K562 (cell line): ENCODE data around the gene RPS6KA4. TPM values are rescaled to one million over a fixed set of nuclear protein-coding genes. Genes with fewer than 3 reads are reported as not detected.
A peak's percentile ranks its signal among the peaks of the same experiment; 100 is the strongest.

ENCODE experiments used
- BRD4 ChIP-seq: fragments of 200-600 bp; sonication (generic); IDR thresholded peaks from 2 replicates; pipeline ENCODE4 v1.6.1; 2017; ENCODE audit warnings: inconsistent platforms
- CC2D1A ChIP-seq: fragments of 450-650 bp; IDR thresholded peaks from 2 replicates; pipeline ENCODE4 v1.6.1; 2017; ENCODE audit warnings: mild to moderate bottlenecking
- CREB3 ChIP-seq: fragments of 450-650 bp; conservative IDR thresholded peaks from 2 replicates; pipeline ENCODE4 v1.6.1; 2016; ENCODE audit warnings: missing genetic modification characterization, low read depth, mild to moderate bottlenecking, missing compliant biosample characterization, moderate library complexity
- GABPA ChIP-seq: fragments of 200-800 bp; sonication (Bioruptor generic); conservative IDR thresholded peaks from 2 replicates; pipeline ENCODE4 v1.6.1; 2016; ENCODE audit warnings: low read depth, missing genetic modification characterization, missing compliant biosample characterization
- KAT7 ChIP-seq: sonication (generic); formaldehyde crosslinking; IDR thresholded peaks from 2 replicates; pipeline ENCODE4 v1.8.0; 2022; ENCODE audit warnings: missing genetic modification reagents, mild to moderate bottlenecking, borderline replicate concordance
- NCOR1 ChIP-seq: fragments of 450-650 bp; IDR thresholded peaks from 2 replicates; pipeline ENCODE4 v1.6.1; 2016; ENCODE audit warnings: mild to moderate bottlenecking, moderate library complexity
- NFIC ChIP-seq: fragments of 450-650 bp; IDR thresholded peaks from 2 replicates; pipeline ENCODE4 v1.6.1; 2017; ENCODE audit warnings: mild to moderate bottlenecking, inconsistent platforms
- RB1 ChIP-seq: fragments of 450-650 bp; IDR thresholded peaks from 2 replicates; pipeline ENCODE4 v1.6.1; 2017; ENCODE audit warnings: low read depth, mild to moderate bottlenecking
- TEAD4 ChIP-seq, 2 experiments: sonication (generic) in 1 of 2; formaldehyde crosslinking in 1 of 2; IDR thresholded peaks; 2 replicates each; pipeline versions ENCODE4 v1.6.1 to v1.8.0; 2012 to 2022; ENCODE audit warnings: borderline replicate concordance in 1 of 2, inconsistent platforms in 1 of 2, low read length in 1 of 2, mild to moderate bottlenecking in 1 of 2, missing genetic modification reagents in 1 of 2
- XRCC4 ChIP-seq: IDR thresholded peaks from one replicate; pipeline ENCODE4 v1.6.1; 2011; ENCODE audit not compliant: insufficient read depth, insufficient read length; ENCODE audit errors: extremely low read depth
- ZBTB5 ChIP-seq: fragments of 450-650 bp; IDR thresholded peaks from 2 replicates; pipeline ENCODE4 v1.6.1; 2017; ENCODE audit warnings: antibody characterized with exemption
- ZNF583 ChIP-seq: fragments of 250-450 bp; sonication (Bioruptor Pico); IDR thresholded peaks from 2 replicates; pipeline ENCODE4 v1.4.0; 2020
- ZNF639 ChIP-seq, 2 experiments: fragments of 200-800 bp in 1 of 2; sonication (Bioruptor generic) in 1 of 2; sonication (generic) in 1 of 2; formaldehyde crosslinking in 1 of 2; IDR thresholded peaks in 1 of 2; conservative IDR thresholded peaks in 1 of 2; 2 replicates each; pipeline versions ENCODE4 v1.5.0 to v1.6.1; 2016 to 2020; ENCODE audit warnings: missing compliant biosample characterization in 1 of 2, missing genetic modification characterization in 1 of 2, missing genetic modification reagents in 1 of 2
- polyA plus RNA-seq, 8 experiments: library from polyadenylated mRNA; depleted of rRNA in 4 of 8; stranded (reverse) in 5 of 8; unstranded in 3 of 8; fragments of >200 nt; fragmentation: Nextera tagmentation in 2 of 8; fragmentation: Illumina TruSeq in 1 of 8; extraction: Ambion mirVana in 2 of 8; extraction: Trizol in 1 of 8; gene quantifications; 2 replicates each; pipeline versions ENCODE4 v1.2.1 to v1.2.3, GENCODE V29; 2011 to 2014; ENCODE audit warnings: inconsistent platforms in 1 of 8, missing spikeins in 1 of 8
- total RNA-seq, 7 experiments: library from RNA; depleted of rRNA in 6 of 7; stranded (reverse); fragments of >200 nt in 6 of 7; fragmentation: Illumina TruSeq in 2 of 7; extraction: Trizol in 2 of 7; gene quantifications; 2 replicates each; pipeline versions ENCODE4 v1.2.1 to v1.2.3, GENCODE V29; 2011 to 2021; ENCODE audit warnings: low replicate concordance in 1 of 7
- TF ChIP-seq, protein P1 (sequence below), 2 experiments: fragments of 450-650 bp in 1 of 2; IDR thresholded peaks; 2 replicates each; pipeline ENCODE4 v1.6.1; 2011 to 2017; ENCODE audit warnings: low read depth in 2 of 2, antibody characterized with exemption in 1 of 2, borderline replicate concordance in 1 of 2, low read length in 1 of 2, mild to moderate bottlenecking in 1 of 2, mixed read lengths in 1 of 2; ENCODE audit not compliant: control insufficient read depth in 1 of 2
- TF ChIP-seq, protein P2 (sequence below): sonication (generic); formaldehyde crosslinking; IDR thresholded peaks from 2 replicates; pipeline ENCODE4 v1.8.0; 2022; ENCODE audit warnings: missing genetic modification reagents, mild to moderate bottlenecking, moderate library complexity, borderline replicate concordance
- TF ChIP-seq, protein P3 (sequence below), 2 experiments: fragments of 450-650 bp in 1 of 2; sonication (generic) in 1 of 2; formaldehyde crosslinking; conservative IDR thresholded peaks; 2 replicates each; pipeline versions ENCODE4 v1.4.0 to v1.8.1; 2020 to 2022; ENCODE audit warnings: mild to moderate bottlenecking in 1 of 2, missing genetic modification reagents in 1 of 2

The RPS6KA4 gene
- total and polyA plus RNA-seq, 9 of the 15 experiments (the other 6 are each of a cell fraction or from before 2014, with no cell fraction given): 0.15 to 23.8 (median 9.8) TPM

GRCh38 chr11:64316672-64317324, 42.2 kb upstream of the RPS6KA4 start (continued):
- TF ChIP-seq GABPA (tag): 0 out of 2 replicates have a peak, but pooled peaks have one; percentile 69
- TF ChIP-seq BRD4: no peak
- TF ChIP-seq TEAD4 (IDR thresholded peaks at IDR 0.05; ENCODE audit: low read length): peak; percentile 29; the same call in 1 of the 2 replicates
- TF ChIP-seq TEAD4 (CRISPR knock-in tag; IDR thresholded peaks at IDR 0.05; ENCODE audit: borderline replicate concordance): no peak
- no peak for TF ChIP-seq ZBTB5
- TF ChIP-seq, protein P1, sequence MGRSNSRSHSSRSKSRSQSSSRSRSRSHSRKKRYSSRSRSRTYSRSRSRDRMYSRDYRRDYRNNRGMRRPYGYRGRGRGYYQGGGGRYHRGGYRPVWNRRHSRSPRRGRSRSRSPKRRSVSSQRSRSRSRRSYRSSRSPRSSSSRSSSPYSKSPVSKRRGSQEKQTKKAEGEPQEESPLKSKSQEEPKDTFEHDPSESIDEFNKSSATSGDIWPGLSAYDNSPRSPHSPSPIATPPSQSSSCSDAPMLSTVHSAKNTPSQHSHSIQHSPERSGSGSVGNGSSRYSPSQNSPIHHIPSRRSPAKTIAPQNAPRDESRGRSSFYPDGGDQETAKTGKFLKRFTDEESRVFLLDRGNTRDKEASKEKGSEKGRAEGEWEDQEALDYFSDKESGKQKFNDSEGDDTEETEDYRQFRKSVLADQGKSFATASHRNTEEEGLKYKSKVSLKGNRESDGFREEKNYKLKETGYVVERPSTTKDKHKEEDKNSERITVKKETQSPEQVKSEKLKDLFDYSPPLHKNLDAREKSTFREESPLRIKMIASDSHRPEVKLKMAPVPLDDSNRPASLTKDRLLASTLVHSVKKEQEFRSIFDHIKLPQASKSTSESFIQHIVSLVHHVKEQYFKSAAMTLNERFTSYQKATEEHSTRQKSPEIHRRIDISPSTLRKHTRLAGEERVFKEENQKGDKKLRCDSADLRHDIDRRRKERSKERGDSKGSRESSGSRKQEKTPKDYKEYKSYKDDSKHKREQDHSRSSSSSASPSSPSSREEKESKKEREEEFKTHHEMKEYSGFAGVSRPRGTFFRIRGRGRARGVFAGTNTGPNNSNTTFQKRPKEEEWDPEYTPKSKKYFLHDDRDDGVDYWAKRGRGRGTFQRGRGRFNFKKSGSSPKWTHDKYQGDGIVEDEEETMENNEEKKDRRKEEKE (IDR thresholded peaks at IDR 0.05; ENCODE audit: borderline replicate concordance in 1 of 2, control insufficient read depth in 1 of 2, low read depth in 2 of 2, low read length in 1 of 2): 0 out of 4 replicates have a peak, but pooled peaks of 1 of the 2 experiments have one; percentile 55
- 0 out of 2 replicates have a peak, but pooled peaks have one; percentile 18 for TF ChIP-seq CC2D1A
- TF ChIP-seq RB1: 0 out of 2 replicates have a peak, but pooled peaks have one; percentile 59
- no peak for TF ChIP-seq NCOR1
- TF ChIP-seq KAT7 (CRISPR knock-in tag): peak; percentile 89; the same call in 1 of the 2 replicates
- TF ChIP-seq ZNF639 (CRISPR knock-in tag; conservative IDR thresholded peaks at IDR 0.05 in 1 of 2, IDR thresholded peaks at IDR 0.05 in 1 of 2): no peak; a peak in 1 of 4 replicates
- peak; percentile 91 for TF ChIP-seq NFIC
- TF ChIP-seq, protein P2, sequence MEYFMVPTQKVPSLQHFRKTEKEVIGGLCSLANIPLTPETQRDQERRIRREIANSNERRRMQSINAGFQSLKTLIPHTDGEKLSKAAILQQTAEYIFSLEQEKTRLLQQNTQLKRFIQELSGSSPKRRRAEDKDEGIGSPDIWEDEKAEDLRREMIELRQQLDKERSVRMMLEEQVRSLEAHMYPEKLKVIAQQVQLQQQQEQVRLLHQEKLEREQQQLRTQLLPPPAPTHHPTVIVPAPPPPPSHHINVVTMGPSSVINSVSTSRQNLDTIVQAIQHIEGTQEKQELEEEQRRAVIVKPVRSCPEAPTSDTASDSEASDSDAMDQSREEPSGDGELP (CRISPR knock-in tag): peak; percentile 51; the same call in 1 of the 2 replicates
- TF ChIP-seq CREB3 (tag): no peak
- TF ChIP-seq, protein P3, sequence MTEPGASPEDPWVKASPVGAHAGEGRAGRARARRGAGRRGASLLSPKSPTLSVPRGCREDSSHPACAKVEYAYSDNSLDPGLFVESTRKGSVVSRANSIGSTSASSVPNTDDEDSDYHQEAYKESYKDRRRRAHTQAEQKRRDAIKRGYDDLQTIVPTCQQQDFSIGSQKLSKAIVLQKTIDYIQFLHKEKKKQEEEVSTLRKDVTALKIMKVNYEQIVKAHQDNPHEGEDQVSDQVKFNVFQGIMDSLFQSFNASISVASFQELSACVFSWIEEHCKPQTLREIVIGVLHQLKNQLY (CRISPR knock-in tag; conservative IDR thresholded peaks at IDR 0.05): no peak
- no peak for TF ChIP-seq XRCC4
- TF ChIP-seq ZNF583 (CRISPR knock-in tag): 0 out of 2 replicates have a peak, but pooled peaks have one; percentile 55
